PFSK-1 (cell line): ENCODE measurements around the gene NANS.

Experiments
- FOXP2 ChIP-seq: optimal IDR thresholded peaks from 2 replicates; pipeline ENCODE3; 2011; ENCODE audit warnings: borderline replicate concordance, control low read depth, inconsistent platforms; ENCODE audit not compliant: insufficient read depth; ENCODE audit errors: extremely low read length, extremely low read depth
- POLR2AphosphoS5 ChIP-seq: IDR thresholded peaks from 2 replicates; pipeline ENCODE4 v1.6.1; 2012; ENCODE audit warnings: low read depth, mild to moderate bottlenecking, control low read depth, low read length, moderate library complexity
- REST ChIP-seq, 2 experiments: IDR thresholded peaks; 2 replicates each; pipeline versions ENCODE4 v1.6.1 to v1.8.0; 2011 to 2012; ENCODE audit warnings: low read depth in 2 of 2, low read length in 2 of 2, control low read depth in 1 of 2, inconsistent platforms in 1 of 2, mild to moderate bottlenecking in 1 of 2, moderate library complexity in 1 of 2; ENCODE audit not compliant: insufficient read depth in 1 of 2
- SIN3A ChIP-seq: IDR thresholded peaks from 2 replicates; pipeline ENCODE4 v1.6.1; 2012; ENCODE audit warnings: mild to moderate bottlenecking, low read length, moderate library complexity, borderline replicate concordance; ENCODE audit not compliant: insufficient read depth
- TAF1 ChIP-seq: IDR thresholded peaks from 2 replicates; pipeline ENCODE4 v1.6.1; 2012; ENCODE audit warnings: low read length, control low read depth, borderline replicate concordance; ENCODE audit not compliant: insufficient read depth

NANS gene

GRCh38 chr9:98127226-98127625, 70.7 kb downstream of the NANS start:
- TF ChIP-seq REST (IDR thresholded peaks at IDR 0.05; ENCODE audit: insufficient read depth in 1 of 2, low read depth in 2 of 2, low read length in 2 of 2) (no peak), TAF1 (no peak), SIN3A (no peak), FOXP2 (no peak), POLR2AphosphoS5 (no peak)

- TF ChIP-seq FOXP2 (no peak), POLR2AphosphoS5 (no peak), REST (IDR thresholded peaks at IDR 0.05; ENCODE audit: insufficient read depth in 1 of 2, low read depth in 2 of 2, low read length in 2 of 2) (no peak), TAF1 (no peak), SIN3A (no peak)
These were observed 71.8 kb downstream of the NANS start for GRCh38 chr9:98128316-98128715.

GRCh38 chr9:98129451-98129881, 72.9 kb downstream of the NANS start:
- TF ChIP-seq TAF1 = no peak
- no peak for TF ChIP-seq SIN3A
- TF ChIP-seq REST (IDR thresholded peaks at IDR 0.05; ENCODE audit: insufficient read depth in 1 of 2, low read depth in 2 of 2, low read length in 2 of 2) = no peak
- TF ChIP-seq POLR2AphosphoS5 = no peak
- TF ChIP-seq FOXP2 = no peak

- TF ChIP-seq TAF1 (no peak), FOXP2 (no peak), POLR2AphosphoS5 (no peak), REST (IDR thresholded peaks at IDR 0.05; ENCODE audit: insufficient read depth in 1 of 2, low read depth in 2 of 2, low read length in 2 of 2) (no peak), SIN3A (no peak)
These were observed 74.2 kb downstream of the NANS start for GRCh38 chr9:98130576-98131228.

- TF ChIP-seq SIN3A = no peak
- no peak for TF ChIP-seq FOXP2
- no peak for TF ChIP-seq POLR2AphosphoS5
- no peak for TF ChIP-seq REST (IDR thresholded peaks at IDR 0.05; ENCODE audit: insufficient read depth in 1 of 2, low read depth in 2 of 2, low read length in 2 of 2)
- TF ChIP-seq TAF1 = no peak
These were observed 75.6 kb downstream of the NANS start for GRCh38 chr9:98132158-98132557.
